ENCODE measurements around the gene ZDHHC19.
"Not testable (repeated sequence)": the region's sequence is repeated elsewhere in the genome, so short reads cannot be mapped to it uniquely, and the experiment has no call there.

ZDHHC19 gene

GRCh38 chr3:196225086-196225485 is 13.9 kb upstream of the ZDHHC19 start:
- DNase-seq (ENCODE audit: low read depth): no peak

GRCh38 chr3:196222876-196223595 is 11.8 kb upstream of the ZDHHC19 start:
- no peak for DNase-seq (ENCODE audit: low read depth)

GRCh38 chr3:196220991-196221390 is 9.8 kb upstream of the ZDHHC19 start:
- DNase-seq (ENCODE audit: low read depth): no peak

GRCh38 chr3:196220587-196220986 is 9.4 kb upstream of the ZDHHC19 start:
- DNase-seq (ENCODE audit: low read depth): no peak

GRCh38 chr3:196219970-196220311 is 8.7 kb upstream of the ZDHHC19 start:
- no peak for DNase-seq (ENCODE audit: low read depth)

- DNase-seq (ENCODE audit: low read depth): peak; percentile 29
Measured at GRCh38 chr3:196219194-196219969, 8.2 kb upstream of the ZDHHC19 start.

GRCh38 chr3:196218155-196218712 is 7.0 kb upstream of the ZDHHC19 start:
- DNase-seq (ENCODE audit: low read depth): no peak

- DNase-seq (ENCODE audit: low read depth): no peak
Measured at GRCh38 chr3:196217307-196218154, 6.3 kb upstream of the ZDHHC19 start.

- DNase-seq (ENCODE audit: low read depth): no peak
Measured at GRCh38 chr3:196216681-196217211, 5.5 kb upstream of the ZDHHC19 start.

GRCh38 chr3:196216089-196216564 is 4.9 kb upstream of the ZDHHC19 start, which contains the start of gene SLC51A:
Gene SLC51A, plus strand, starts transcription at chr3:196216534. Its CDS starts 179 bp downstream, at chr3:196216713.
- DNase-seq (ENCODE audit: low read depth): no peak

GRCh38 chr3:196215493-196216020 is 4.4 kb upstream of the ZDHHC19 start:
- no peak for DNase-seq (ENCODE audit: low read depth)

GRCh38 chr3:196214783-196215441 is 3.7 kb upstream of the ZDHHC19 start:
- DNase-seq (ENCODE audit: low read depth): no peak

GRCh38 chr3:196209944-196210672 is 1.1 kb downstream of the ZDHHC19 start:
- DNase-seq (ENCODE audit: low read depth): not testable (repeated sequence)

- DNase-seq (ENCODE audit: low read depth): no peak
Measured at GRCh38 chr3:196208942-196209695, 2.1 kb downstream of the ZDHHC19 start.

GRCh38 chr3:196207833-196208607 is 3.2 kb downstream of the ZDHHC19 start:
- peak; percentile 31 for DNase-seq (ENCODE audit: low read depth)

GRCh38 chr3:196207159-196207832 is 3.9 kb downstream of the ZDHHC19 start:
- no peak for DNase-seq (ENCODE audit: low read depth)

GRCh38 chr3:196205442-196206205 is 5.6 kb downstream of the ZDHHC19 start:
- not testable (repeated sequence) for DNase-seq (ENCODE audit: low read depth)
